HepG2 (cell line): ENCODE results near the gene C4B.

ENCODE experiments used
- PCBP1 ChIP-seq: fragments of 200-400 bp; formaldehyde crosslinking; IDR thresholded peaks from 2 replicates; pipeline ENCODE4 v1.6.1; 2017; ENCODE audit warnings: mild to moderate bottlenecking, low read depth, low read length, borderline replicate concordance
- SSRP1 ChIP-seq: IDR thresholded peaks from 2 replicates; pipeline ENCODE4 v1.6.1; 2016; ENCODE audit warnings: control low read depth

DNA sequence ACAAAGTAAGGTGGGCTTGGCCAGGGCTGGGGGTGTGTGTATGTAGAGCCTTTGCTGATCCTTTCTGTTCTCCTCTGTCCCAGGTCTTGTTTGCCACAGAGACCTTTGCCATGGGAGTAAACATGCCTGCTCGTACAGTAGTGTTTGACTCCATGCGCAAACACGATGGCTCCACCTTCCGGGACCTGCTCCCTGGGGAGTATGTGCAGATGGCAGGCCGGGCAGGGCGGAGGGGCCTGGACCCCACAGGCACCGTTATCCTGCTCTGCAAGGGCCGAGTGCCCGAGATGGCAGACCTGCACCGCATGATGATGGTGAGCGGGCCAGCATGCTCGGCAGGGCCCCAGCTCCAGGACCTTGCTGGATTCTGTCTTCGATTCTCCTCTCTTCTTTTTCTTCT, 48.9 kb upstream of the C4B start:
- no peak for TF ChIP-seq PCBP1
- no peak for TF ChIP-seq SSRP1 (CRISPR knock-in tag)
